ENCODE data around the gene GALR1.
"Not testable (repeated sequence)": the region's sequence is repeated elsewhere in the genome, so short reads cannot be mapped to it uniquely, and the experiment has no call there.

Gene GALR1

DNA sequence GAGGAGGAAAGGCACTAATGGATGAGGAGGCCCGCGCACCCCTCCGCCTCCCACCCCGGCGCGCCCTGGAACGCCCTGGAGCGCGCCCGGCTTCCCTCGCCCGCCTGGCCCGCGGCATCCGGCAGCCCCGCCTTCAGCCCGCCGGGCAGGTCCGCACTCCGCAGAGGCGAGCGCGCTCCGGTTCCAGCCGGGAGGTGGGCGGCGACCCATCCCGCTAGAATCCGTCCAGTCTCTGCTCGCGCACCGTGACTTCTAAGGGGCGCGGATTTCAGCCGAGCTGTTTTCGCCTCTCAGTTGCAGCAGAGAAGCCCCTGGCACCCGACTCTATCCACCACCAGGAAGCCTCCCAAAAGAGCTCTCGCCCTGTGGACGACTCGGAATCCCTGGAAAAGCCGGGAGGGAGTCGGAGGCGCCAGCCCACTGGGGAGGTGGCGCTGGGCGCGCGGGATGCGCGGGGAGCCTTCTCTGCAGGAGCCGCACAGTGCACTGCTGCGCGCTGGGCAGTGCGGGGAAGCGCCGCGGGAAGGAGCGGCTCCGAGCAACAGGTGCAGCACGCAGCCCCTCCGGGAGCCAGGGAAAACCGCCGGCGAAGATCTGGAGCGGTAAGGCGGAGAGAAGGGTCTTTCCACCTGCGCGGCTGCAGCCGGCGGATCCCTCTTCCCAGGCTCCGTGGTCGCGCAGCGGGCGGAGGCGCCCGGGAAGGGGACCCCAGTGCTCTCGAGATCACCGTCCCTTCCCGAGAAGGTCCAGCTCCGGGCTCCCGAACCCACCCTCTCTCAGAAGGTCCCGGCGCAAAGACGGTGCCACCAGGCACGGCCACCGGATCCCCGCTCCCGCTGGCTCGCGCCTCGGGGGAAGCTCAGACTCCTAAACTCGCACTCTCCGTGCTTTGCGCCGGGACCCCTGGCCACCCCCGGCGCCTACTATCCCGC lies at the start of gene GALR1:
TSS of gene GALR1 (plus strand) at position 280 of the 932 bp plus-strand sequence. CDS start 701 bp downstream, outside the sequence.
- DNase-seq (ENCODE audit: low spot score) = no peak

GRCh38 chr18:77201506-77201905 lies 48.1 kb upstream of the GALR1 start:
- no peak for DNase-seq (ENCODE audit: low spot score)

GRCh38 chr18:77202329-77202728 lies 47.3 kb upstream of the GALR1 start:
- DNase-seq (ENCODE audit: low spot score) = no peak

DNA sequence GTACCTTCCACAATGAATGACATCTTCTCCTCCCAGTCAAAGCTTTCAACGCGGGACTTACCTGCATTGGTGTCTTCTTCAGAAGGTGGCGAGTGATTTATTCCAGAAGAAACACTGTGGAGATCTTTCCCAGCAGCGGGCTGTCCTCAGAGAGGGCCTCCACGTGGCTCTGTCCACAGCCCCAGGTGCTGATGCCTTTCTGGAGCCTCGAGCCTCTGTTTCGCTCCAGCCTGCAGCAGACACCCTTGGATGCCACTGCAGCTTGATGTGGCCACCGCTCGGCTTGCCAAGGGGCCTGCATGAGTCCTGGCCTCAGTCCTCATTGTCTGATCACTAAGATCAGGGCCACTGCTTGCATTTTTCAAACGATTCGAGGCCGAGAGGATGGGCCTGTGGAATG lies 46.6 kb upstream of the GALR1 start:
- no peak for DNase-seq (ENCODE audit: low spot score)

GRCh38 chr18:77203851-77204250 lies 45.8 kb upstream of the GALR1 start:
- DNase-seq (ENCODE audit: low spot score) = no peak

GRCh38 chr18:77205769-77206168 lies 43.9 kb upstream of the GALR1 start:
- no peak for DNase-seq (ENCODE audit: low spot score)

DNA sequence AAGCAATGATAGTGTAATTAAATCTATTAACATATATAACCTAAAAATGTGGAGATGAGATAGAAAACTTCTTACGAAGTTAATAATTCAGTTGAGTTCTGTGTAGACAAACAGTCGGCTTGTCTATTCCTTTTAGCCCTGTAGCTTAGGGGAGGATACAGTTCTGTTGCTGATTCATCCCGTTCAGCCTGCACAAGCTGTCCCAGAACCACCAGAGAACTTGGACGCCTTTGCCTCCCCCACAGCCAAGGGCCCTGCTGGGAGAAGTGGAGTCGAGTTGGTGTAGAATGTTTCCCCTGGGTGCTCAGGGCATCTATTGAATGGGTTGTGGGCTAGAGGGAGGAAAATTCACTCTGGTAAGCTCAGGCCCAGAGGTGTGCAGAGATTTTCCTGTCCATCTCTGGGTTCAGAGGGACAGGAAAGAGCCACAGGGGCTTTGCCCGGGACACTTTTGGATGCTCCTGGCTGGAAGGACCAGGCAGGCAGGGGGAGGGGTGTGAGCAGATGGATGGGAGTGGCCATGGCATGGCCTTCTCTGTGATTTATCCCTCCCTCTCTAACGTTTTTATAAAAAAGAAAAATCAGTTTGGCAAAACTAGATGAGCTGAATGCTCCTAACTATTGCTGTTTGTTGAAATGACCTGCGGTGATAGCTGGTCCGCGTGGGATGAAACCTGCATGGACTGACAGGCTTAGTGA lies 42.8 kb upstream of the GALR1 start:
- DNase-seq (ENCODE audit: low spot score) = no peak

GRCh38 chr18:77207540-77207939 lies 42.1 kb upstream of the GALR1 start:
- peak; percentile 69 for DNase-seq (ENCODE audit: low spot score)

DNA sequence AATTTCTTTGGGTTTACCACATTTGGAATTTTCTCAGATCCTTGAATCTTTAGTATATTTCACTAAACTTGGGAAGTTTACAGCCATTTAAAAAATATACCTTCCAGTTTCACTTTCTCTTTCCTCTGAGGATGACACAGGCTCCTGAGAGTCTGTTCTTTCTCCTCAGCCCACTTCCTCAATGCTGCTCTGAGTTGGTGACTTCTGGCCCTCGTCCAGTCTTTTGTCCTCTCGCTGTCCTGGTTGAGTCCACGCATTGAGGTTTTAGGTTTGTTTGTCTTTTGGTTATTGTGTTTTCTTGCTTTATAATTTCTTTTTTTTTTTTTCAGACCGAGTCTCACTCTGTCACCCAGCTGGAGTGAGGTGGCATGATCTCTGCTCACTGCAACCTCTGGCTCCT lies 40.7 kb upstream of the GALR1 start:
- peak; percentile 90 for DNase-seq (ENCODE audit: low spot score)

DNA sequence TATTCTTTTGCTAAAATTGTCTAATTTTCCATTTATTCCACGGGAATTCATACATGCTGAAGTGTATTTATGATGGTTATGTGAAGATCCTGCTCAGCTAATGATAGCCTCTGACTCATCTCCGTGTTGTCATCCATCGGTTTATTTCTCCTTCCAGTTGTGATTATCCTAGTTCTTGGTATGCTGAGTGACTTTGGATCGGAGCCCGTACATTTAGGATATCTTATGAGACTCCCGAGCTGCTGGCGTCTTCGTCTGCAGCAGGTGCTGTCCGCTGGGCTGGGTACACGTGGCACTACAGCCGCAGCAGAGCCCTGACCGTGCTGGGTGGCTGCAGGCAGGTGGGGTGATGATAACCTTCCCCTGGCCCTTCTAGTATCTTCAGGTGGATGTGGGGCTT lies 40.1 kb upstream of the GALR1 start:
- DNase-seq (ENCODE audit: low spot score) = no peak

DNA sequence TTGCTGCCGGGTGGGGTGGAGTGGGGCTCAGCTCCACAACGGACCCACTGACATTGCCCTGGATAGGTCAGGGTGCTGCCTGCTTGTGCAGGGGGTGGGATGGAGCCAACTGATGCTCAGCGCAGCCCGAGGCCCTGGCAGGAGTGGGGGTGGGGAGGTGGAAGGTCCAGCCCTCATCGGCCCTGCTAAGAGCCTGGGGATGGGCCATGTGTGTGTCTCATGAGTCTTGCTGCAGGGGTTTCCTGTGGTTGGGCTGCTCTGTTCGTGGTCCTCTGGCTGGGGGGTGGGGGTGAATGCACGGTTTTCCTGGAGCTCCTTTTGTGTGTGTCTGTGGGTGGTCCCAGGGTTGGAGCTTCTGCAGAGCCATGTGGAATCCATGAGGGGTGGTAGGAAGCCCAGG lies 39.4 kb upstream of the GALR1 start:
- DNase-seq (ENCODE audit: low spot score) = no peak

DNA sequence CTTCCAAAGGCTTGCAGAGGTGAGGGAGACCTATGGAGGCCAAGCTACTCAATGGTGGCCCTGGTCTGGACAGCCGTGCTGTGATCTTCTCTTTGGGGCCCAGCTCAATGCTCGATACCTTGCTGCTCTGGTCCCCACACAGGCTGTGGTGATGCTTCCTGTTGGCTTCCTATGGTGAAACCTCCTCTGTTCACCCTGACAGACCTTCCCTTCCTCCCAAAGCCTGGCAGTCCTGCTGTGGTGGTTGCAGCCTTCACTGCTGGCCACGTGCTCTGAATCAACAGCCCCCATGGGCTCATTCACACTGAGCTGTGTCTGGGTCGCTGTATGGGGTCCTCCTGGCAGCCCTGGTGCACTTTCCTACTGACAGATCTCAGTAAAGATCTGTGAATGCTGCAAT lies 31.0 kb upstream of the GALR1 start:
- no peak for DNase-seq (ENCODE audit: low spot score)

DNA sequence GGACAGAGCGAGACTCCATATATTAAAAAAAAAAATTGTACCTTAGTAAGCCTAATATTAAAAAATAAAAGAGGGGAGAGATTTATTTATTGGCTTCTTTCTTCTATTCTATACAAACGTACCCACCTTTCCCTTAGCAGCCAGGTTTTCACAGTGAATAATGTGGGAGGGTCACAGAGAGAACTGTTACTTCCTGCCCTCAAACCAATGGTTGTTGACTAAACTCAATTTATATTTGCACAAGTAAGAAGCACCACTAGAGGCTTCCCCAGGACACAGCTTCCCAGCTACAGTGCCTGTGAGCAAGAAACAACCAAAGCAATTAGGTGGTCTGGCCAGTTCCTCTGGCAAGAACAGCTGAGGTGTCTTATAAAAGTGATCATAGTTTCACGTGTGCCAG lies 28.9 kb upstream of the GALR1 start:
- no peak for DNase-seq (ENCODE audit: low spot score)

GRCh38 chr18:77222464-77222863 lies 27.2 kb upstream of the GALR1 start:
- DNase-seq (ENCODE audit: low spot score) = no peak

- DNase-seq (ENCODE audit: low spot score) = no peak
These were observed 26.4 kb upstream of the GALR1 start for GRCh38 chr18:77223221-77223639.

- peak; percentile 59 for DNase-seq (ENCODE audit: low spot score)
These were observed 26.0 kb upstream of the GALR1 start for GRCh38 chr18:77223653-77224052.

- DNase-seq (ENCODE audit: low spot score) = no peak
These were observed 19.0 kb upstream of the GALR1 start for GRCh38 chr18:77230645-77231044.

DNA sequence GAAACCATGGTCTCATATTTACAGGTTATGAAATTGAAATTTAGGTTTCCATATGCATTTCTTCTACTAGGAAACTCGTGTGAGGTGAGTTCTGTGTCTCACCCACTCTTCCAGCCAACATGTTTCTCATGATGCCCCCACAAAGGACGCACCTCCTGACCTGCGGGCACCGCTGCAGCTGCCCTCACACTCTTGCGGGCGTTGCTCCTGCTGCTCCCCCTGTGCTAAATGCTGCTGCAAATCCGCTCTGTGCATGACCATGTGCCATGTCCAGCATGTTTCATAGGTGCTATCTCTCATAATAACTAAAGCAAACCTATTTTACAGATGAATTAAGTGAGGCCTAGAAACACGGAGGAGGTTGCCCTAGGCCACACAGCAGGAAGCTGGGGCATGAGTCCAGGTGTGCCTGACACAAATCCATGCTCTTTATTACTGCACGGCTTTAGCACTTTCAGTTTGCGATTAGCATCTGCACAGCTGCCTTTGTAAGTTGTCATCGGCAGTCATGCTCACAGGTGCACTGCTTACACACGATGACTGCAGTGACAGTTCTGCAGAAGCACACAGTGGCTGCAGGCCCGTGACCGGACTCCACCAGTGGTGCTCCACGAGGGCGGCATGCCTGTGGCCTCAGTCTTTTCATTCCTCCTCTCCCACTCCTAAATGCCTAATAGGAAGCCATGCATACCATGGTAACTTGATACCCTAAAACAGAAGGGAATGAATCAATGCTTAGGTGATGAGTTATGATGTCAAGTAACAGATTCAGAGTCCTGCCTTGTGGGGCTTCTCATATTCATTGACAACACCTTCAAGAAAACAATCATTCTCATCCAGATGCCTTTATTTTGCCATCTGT lies 14.9 kb upstream of the GALR1 start:
- no peak for DNase-seq (ENCODE audit: low spot score)

GRCh38 chr18:77239285-77239684 lies 10.4 kb upstream of the GALR1 start:
- not testable (repeated sequence) for DNase-seq (ENCODE audit: low spot score)

DNA sequence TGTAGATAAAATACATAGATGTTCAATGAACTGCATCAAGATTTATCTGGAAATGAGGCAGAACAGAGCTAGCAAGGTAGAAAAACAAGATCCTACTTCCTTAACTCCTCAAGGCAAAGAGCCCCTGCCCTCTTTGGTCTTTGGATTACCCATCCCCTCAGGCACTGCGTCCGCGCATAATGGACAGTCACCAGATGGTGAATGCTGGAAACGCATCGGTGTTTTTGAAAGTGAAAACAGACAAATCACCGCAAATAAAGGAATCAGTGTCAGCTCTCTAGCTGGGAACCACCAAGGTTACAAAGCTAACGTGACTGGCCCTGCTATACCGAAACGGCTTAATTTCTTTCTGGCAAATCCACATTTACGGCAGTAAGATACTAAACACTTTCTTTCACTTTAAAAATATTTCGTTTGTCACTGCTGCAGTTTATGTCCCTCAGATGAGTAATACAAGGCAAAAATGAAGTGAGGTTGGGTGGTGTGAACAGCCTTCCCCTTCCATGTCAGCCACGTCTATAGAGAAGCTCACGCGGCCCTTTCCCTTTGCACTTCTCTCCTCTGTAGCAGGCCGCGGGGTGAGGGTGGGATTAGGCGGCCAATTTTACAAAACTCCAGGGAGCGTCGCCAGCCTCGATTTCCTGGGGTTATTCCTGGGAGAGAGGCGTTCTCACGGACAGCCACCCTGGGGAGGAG lies 627 bp upstream of the GALR1 start:
- DNase-seq (ENCODE audit: low spot score) = no peak

DNA sequence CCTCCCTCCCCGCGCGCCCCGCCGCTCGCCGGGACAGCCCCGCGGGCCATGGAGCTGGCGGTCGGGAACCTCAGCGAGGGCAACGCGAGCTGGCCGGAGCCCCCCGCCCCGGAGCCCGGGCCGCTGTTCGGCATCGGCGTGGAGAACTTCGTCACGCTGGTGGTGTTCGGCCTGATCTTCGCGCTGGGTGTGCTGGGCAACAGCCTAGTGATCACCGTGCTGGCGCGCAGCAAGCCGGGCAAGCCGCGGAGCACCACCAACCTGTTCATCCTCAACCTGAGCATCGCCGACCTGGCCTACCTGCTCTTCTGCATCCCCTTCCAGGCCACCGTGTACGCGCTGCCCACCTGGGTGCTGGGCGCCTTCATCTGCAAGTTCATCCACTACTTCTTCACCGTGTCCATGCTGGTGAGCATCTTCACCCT lies 865 bp downstream of the GALR1 start:
- DNase-seq (ENCODE audit: low spot score) = no peak
